Activated CD8-positive, alpha-beta T cell treated with anti-CD3 and anti-CD28 coated beads for 36 hours (primary cell): ENCODE results near the gene LKAAEAR1. TPM values are rescaled to one million over a fixed set of nuclear protein-coding genes. Genes with fewer than 3 reads are reported as not detected.
A peak's percentile ranks its signal among the peaks of the same experiment; 100 is the strongest.

ENCODE experiments used
- ATAC-seq: fragments of 200-7000 bp; cut with Tn5 transposase; one replicate; pipeline ENCODE4 v1.10.0; 2021; ENCODE audit warnings: mild to moderate bottlenecking, moderate library complexity
- CTCF ChIA-PET: fragments of 350-600 bp; sonication (Branson Sonifier 250); formaldehyde crosslinking; loops from one replicate; lab custom pipeline; 2021; ENCODE audit warnings: antibody characterized with exemption; lab: Charles Lee
- POLR2A ChIA-PET: fragments of 350-600 bp; sonication (Branson Sonifier 250); formaldehyde crosslinking; loops from one replicate; lab custom pipeline; 2021; ENCODE audit warnings: antibody characterized with exemption; lab: Charles Lee
- DNase-seq: peaks from one replicate; pipeline ENCODE4 v3.0.0-alpha.2; 2020
- H3K27ac Mint-ChIP-seq: one replicate; pipeline ENCODE4 v1.8.0; 2021; ENCODE audit warnings: mild to moderate bottlenecking, mixed read lengths
- H3K27me3 Mint-ChIP-seq: one replicate; pipeline ENCODE4 v1.8.0; 2021; ENCODE audit warnings: mixed read lengths
- H3K36me3 Mint-ChIP-seq: one replicate; pipeline ENCODE4 v1.8.0; 2021; ENCODE audit warnings: low read depth, mixed read lengths
- H3K4me1 Mint-ChIP-seq: one replicate; pipeline ENCODE4 v1.8.0; 2021; ENCODE audit warnings: low read depth, mixed read lengths
- H3K4me3 Mint-ChIP-seq: one replicate; pipeline ENCODE4 v1.8.0; 2021; ENCODE audit warnings: mild to moderate bottlenecking, moderate library complexity, mixed read lengths
- H3K9me3 Mint-ChIP-seq: one replicate; pipeline ENCODE4 v1.8.0; 2021; ENCODE audit warnings: mixed read lengths
- intact Hi-C: fragments of 100-400 bp; cut with micrococcal nuclease; formaldehyde crosslinking; loops from one replicate; pipeline ENCODE4 v1.10.0; 2022
- total RNA-seq, 2 experiments: library from RNA; stranded (reverse); gene quantifications; one replicate each; pipeline ENCODE4 v1.2.3, GENCODE V29; 2021
- TF ChIP-seq, protein P1 (sequence below): fragments of 200-600 bp; IDR thresholded peaks from one replicate; pipeline ENCODE4 v1.8.0; 2022; ENCODE audit warnings: antibody characterized with exemption, mild to moderate bottlenecking

The LKAAEAR1 gene
- total RNA-seq, 2 experiments from 2014 or later = 0.43 TPM

DNA sequence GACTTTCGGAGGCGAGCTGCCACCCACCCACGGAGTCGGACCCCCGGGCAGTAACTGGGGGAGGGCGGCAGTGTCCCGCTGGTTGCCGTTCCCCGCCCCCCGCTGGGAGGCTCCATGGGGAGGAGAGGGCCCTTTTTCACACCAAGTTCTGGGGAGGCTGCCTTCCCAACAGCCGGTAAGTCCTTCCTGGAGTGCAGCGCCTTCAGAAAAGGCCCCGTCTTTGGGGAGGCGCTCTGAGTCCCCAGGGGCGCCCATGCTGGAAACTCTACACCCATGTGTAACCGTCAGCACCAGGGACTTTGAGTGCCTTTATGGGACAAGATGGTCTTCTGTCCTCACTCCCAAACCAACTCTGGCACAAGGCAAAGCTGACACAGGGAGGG lies 34.3 kb downstream of the LKAAEAR1 start:
- peaks cover 10% of the 10 kb centered on the region for H3K4me1 Mint-ChIP-seq
- no peaks in the 10 kb centered on the region for H3K36me3 Mint-ChIP-seq
- POLR2A ChIA-PET = interaction anchor here (2.0 kb wide), 1 partner anchor 11 kb away, joined by 10 read pairs; no protein-coding TSS in a partner anchor
- ATAC-seq (no peak), DNase-seq (no peak)
- no peak overlapping the region for H3K4me3 Mint-ChIP-seq
- intact Hi-C loops = no loop called here
- H3K9me3 Mint-ChIP-seq = no peaks in the 10 kb centered on the region
- CTCF ChIA-PET = interaction anchor here (1.5 to 2.8 kb wide), 2 partner anchors 9 to 11 kb away, joined by 3 to 12 read pairs; no protein-coding TSS in a partner anchor
- H3K27me3 Mint-ChIP-seq = peaks cover 48% of the 10 kb centered on the region
- TF ChIP-seq, protein P1, sequence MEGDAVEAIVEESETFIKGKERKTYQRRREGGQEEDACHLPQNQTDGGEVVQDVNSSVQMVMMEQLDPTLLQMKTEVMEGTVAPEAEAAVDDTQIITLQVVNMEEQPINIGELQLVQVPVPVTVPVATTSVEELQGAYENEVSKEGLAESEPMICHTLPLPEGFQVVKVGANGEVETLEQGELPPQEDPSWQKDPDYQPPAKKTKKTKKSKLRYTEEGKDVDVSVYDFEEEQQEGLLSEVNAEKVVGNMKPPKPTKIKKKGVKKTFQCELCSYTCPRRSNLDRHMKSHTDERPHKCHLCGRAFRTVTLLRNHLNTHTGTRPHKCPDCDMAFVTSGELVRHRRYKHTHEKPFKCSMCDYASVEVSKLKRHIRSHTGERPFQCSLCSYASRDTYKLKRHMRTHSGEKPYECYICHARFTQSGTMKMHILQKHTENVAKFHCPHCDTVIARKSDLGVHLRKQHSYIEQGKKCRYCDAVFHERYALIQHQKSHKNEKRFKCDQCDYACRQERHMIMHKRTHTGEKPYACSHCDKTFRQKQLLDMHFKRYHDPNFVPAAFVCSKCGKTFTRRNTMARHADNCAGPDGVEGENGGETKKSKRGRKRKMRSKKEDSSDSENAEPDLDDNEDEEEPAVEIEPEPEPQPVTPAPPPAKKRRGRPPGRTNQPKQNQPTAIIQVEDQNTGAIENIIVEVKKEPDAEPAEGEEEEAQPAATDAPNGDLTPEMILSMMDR = no peak
- H3K27ac Mint-ChIP-seq = no peak overlapping the region

DNA sequence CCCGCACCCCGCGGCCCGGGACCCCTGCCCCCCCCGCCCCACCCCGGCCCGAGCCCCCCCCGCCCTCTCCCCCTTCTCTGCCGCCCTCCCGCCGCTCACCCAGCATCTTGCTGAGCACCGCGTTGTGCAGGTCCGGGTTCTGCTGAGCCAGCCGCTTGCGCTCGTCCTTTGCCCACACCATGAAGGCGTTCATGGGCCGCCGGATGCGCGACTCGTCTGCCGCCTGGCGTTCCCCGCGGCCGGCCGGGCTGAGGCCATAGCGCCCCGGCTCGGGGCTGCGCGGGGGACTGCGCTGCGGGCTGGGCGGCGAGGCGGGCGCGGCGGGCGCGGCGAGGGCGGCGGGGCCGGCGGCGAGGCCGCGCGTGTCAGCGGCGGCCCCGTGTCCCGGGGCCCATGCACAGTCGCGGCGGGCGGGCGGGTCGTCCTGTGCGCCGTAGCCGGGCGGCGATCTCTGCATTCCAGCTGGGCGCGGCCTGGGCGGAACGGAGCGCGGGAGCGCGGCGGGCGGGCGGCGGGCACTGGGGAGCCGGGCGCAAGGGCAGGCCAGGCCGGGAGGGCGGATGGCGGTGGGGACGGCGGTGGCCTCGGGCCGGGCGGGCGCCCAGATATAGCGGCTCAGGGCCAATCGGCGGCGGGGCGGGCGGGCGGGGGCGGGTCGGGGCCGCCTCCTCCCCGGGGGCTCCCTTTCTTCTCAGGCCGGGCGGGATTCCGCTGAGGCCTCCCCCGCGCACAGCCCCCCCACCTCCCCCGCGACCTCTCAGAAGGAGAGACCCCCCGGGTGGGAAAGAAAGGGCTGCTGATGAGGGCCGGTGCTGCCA lies 34.9 kb downstream of the LKAAEAR1 start, which contains the start of gene SOX18:
Gene SOX18 (minus strand): TSS at position 580 of the 818 bp plus-strand sequence. CDS start 123 bp downstream, at position 457.
- Mint-ChIP-seq H3K4me3 (no peak within 1 kb of the TSS), H3K9me3 (no peaks in the 10 kb centered on the region), H3K36me3 (no peaks in the 10 kb centered on the region)

DNA sequence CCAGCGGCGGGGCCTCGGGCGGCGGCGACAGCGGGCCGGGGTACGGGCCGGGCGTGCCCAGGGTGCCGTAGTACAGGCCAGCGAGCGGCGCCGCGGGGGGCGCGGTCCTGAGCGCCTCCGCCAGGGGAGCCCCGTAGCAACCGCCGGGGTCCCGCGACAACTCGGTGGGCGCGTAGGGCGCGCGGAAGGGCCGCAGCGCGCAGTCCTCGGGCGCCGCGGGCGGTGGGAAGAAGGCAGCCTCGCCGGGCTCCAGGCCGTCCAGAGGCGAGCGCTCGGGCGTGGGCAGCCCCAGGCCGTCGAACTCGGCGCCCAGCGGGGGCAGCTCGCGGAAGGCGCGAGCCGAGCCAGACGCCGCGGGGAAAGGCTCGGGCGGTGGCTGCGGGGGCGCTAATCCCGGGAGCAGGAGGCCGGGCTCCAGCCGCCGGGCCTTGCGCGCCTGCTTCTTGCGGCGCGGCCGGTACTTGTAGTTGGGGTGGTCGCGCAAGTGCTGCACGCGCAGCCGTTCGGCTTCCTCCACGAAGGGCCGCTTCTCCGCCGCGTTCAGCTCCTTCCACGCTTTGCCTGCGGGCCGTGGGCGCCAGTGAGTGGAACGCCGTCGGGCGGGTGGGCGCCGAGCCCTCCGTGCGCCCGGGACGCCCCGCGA lies 35.7 kb downstream of the LKAAEAR1 start:
- Mint-ChIP-seq H3K4me3 (no peak overlapping the region), H3K27me3 (peaks cover 45% of the 10 kb centered on the region), H3K36me3 (no peaks in the 10 kb centered on the region), H3K4me1 (peaks cover 10% of the 10 kb centered on the region), H3K9me3 (no peaks in the 10 kb centered on the region), H3K27ac (no peak overlapping the region)
- DNase-seq (peak; percentile 4), ATAC-seq (peak; percentile 24)
- ChIA-PET CTCF (interaction anchor here (2.8 kb wide), 1 partner anchor 10 kb away, joined by 12 read pairs; no protein-coding TSS in a partner anchor), POLR2A (no interaction called here)
- TF ChIP-seq, protein P1 = no peak
- intact Hi-C loops = no loop called here

More for the DNA sequence above, 34.9 kb downstream of the LKAAEAR1 start, which contains the start of gene SOX18:
- Mint-ChIP-seq H3K4me1 (peaks cover 10% of the 10 kb centered on the region), H3K27me3 (peaks cover 48% of the 10 kb centered on the region), H3K27ac (no peak within 1 kb of the TSS)
- peak; percentile 58 for DNase-seq
- intact Hi-C loops = no loop called here
- ChIA-PET POLR2A (no interaction called here), CTCF (interaction anchor here (1.5 to 2.8 kb wide), 2 partner anchors 8 to 10 kb away, joined by 3 to 12 read pairs; no protein-coding TSS in a partner anchor)
- TF ChIP-seq, protein P1 = no peak
- peak; percentile 60 for ATAC-seq

DNA sequence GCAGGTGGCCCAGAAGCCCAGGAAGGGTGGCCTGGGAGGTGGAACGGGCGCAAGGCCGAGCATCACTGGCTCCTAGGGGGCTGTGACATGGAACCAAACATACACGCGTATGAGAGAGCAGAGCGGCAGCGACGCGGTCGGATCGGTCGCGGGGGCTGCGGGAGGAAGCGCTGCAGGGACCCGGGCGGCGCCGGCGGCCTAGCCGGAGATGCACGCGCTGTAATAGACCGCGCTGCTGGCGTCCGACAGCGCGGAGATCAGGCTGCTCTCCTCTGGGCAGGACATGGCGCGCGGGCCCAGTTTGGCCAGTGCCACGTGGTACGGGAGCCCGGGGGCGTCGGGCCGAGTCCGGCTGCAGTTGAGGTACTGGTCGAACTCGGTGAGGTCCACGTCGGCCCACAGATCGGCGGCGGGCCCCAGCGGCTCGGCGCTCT lies 36.2 kb downstream of the LKAAEAR1 start:
- peak; percentile 13 for ATAC-seq
- ChIA-PET POLR2A (interaction anchor here (1.0 to 2.0 kb wide), 2 partner anchors 10 to 15 kb away, joined by 3 to 7 read pairs; partner anchors contain the start of gene TCEA2), CTCF (no interaction called here)
- no peak for DNase-seq
- no peak overlapping the region for H3K27ac Mint-ChIP-seq
- intact Hi-C loops = no loop called here
- H3K9me3 Mint-ChIP-seq = no peaks in the 10 kb centered on the region
- TF ChIP-seq, protein P1 = no peak
- peaks cover 40% of the 10 kb centered on the region for H3K27me3 Mint-ChIP-seq
- H3K4me1 Mint-ChIP-seq = peaks cover 10% of the 10 kb centered on the region
- no peak overlapping the region for H3K4me3 Mint-ChIP-seq
- H3K36me3 Mint-ChIP-seq = no peaks in the 10 kb centered on the region
